Measurements from ENCODE around the gene BCAN.

Gene BCAN

GRCh38 chr1:156644640-156645039 is 2.7 kb downstream of the BCAN start:
- H3K4me3 ChIP-seq (ENCODE audit: low read depth, low read length): no peak overlapping the region
- no peak for TF ChIP-seq CTCF (IDR thresholded peaks at IDR 0.05; ENCODE audit: low read depth, low read length)

- H3K4me3 ChIP-seq (ENCODE audit: low read depth, low read length): no peak overlapping the region
- no peak for TF ChIP-seq CTCF (IDR thresholded peaks at IDR 0.05; ENCODE audit: low read depth, low read length)
Observed at GRCh38 chr1:156645056-156645455, 3.1 kb downstream of the BCAN start.

GRCh38 chr1:156645666-156646065 is 3.7 kb downstream of the BCAN start:
- no peak for TF ChIP-seq CTCF (IDR thresholded peaks at IDR 0.05; ENCODE audit: low read depth, low read length)
- no peak overlapping the region for H3K4me3 ChIP-seq (ENCODE audit: low read depth, low read length)

- TF ChIP-seq CTCF (IDR thresholded peaks at IDR 0.05; ENCODE audit: low read depth, low read length): no peak
- H3K4me3 ChIP-seq (ENCODE audit: low read depth, low read length): no peak overlapping the region
Observed at GRCh38 chr1:156646738-156647211, 4.9 kb downstream of the BCAN start.

- TF ChIP-seq CTCF (IDR thresholded peaks at IDR 0.05; ENCODE audit: low read depth, low read length): no peak
- H3K4me3 ChIP-seq (ENCODE audit: low read depth, low read length): no peak overlapping the region
Observed at GRCh38 chr1:156647351-156647750, 5.4 kb downstream of the BCAN start.

GRCh38 chr1:156648496-156648895 is 6.6 kb downstream of the BCAN start:
- TF ChIP-seq CTCF (IDR thresholded peaks at IDR 0.05; ENCODE audit: low read depth, low read length): no peak
- no peak overlapping the region for H3K4me3 ChIP-seq (ENCODE audit: low read depth, low read length)

GRCh38 chr1:156648951-156649350 is 7.0 kb downstream of the BCAN start:
- TF ChIP-seq CTCF (IDR thresholded peaks at IDR 0.05; ENCODE audit: low read depth, low read length): no peak
- no peak overlapping the region for H3K4me3 ChIP-seq (ENCODE audit: low read depth, low read length)

Measured in WI38 (cell line).